MG63 (cell line): ENCODE results near the gene PTF1A. TPM values are rescaled to one million over a fixed set of nuclear protein-coding genes. Genes with fewer than 3 reads are reported as not detected.
"Not testable (repeated sequence)": the region's sequence is repeated elsewhere in the genome, so short reads cannot be mapped to it uniquely, and the experiment has no call there.

Source experiments
- DNase-seq: peaks from one replicate; pipeline ENCODE4 v3.0.0-alpha.2; 2020
- H3K27me3 ChIP-seq: fragments of 250-450 bp; sonication (Bioruptor Pico); 2 replicates; pipeline ENCODE4 v1.5.1; 2020; ENCODE audit warnings: mild to moderate bottlenecking, moderate library complexity
- H3K36me3 ChIP-seq: fragments of 250-450 bp; sonication (Bioruptor Pico); 2 replicates; pipeline ENCODE4 v1.5.1; 2020; ENCODE audit warnings: mild to moderate bottlenecking, moderate library complexity
- H3K4me3 ChIP-seq: fragments of 250-450 bp; sonication (Bioruptor Pico); 2 replicates; pipeline ENCODE4 v1.5.1; 2020; ENCODE audit warnings: mild to moderate bottlenecking, moderate library complexity
- H3K9me3 ChIP-seq: fragments of 250-450 bp; sonication (Bioruptor Pico); 2 replicates; pipeline ENCODE4 v1.5.1; 2020; ENCODE audit warnings: mild to moderate bottlenecking, moderate library complexity
- total RNA-seq: library from RNA; depleted of rRNA; stranded (reverse); fragments of >200 nt; shearing (Covaris generic); gene quantifications from 2 replicates; pipeline ENCODE4 v1.2.3, GENCODE V29; 2014; ENCODE audit warnings: low replicate concordance

Gene PTF1A
- total RNA-seq, 1 experiment from 2014 or later, result not detected

DNA sequence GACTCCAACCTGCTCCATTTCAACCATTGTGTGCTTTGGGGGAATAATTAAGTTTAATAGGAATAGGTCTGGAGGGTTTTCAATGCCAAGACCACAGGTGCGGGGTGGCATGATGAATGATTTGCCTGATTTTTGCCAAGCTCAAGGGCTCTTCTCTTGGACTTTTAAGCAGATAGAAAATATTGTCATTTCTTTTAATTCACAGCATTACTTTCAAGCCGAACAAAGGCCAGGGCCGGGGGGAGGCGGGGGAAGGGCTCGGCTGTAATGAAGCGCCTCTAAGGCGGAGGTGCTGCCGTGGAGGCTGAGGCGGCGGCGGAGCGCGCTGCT lies 6.5 kb downstream of the PTF1A start:
- DNase-seq, result no peak
- Histone ChIP-seq H3K27me3 (peaks cover 57% of the 10 kb centered on the region), H3K9me3 (no peaks in the 10 kb centered on the region), H3K4me3 (no peak overlapping the region), H3K36me3 (no peaks in the 10 kb centered on the region)

DNA sequence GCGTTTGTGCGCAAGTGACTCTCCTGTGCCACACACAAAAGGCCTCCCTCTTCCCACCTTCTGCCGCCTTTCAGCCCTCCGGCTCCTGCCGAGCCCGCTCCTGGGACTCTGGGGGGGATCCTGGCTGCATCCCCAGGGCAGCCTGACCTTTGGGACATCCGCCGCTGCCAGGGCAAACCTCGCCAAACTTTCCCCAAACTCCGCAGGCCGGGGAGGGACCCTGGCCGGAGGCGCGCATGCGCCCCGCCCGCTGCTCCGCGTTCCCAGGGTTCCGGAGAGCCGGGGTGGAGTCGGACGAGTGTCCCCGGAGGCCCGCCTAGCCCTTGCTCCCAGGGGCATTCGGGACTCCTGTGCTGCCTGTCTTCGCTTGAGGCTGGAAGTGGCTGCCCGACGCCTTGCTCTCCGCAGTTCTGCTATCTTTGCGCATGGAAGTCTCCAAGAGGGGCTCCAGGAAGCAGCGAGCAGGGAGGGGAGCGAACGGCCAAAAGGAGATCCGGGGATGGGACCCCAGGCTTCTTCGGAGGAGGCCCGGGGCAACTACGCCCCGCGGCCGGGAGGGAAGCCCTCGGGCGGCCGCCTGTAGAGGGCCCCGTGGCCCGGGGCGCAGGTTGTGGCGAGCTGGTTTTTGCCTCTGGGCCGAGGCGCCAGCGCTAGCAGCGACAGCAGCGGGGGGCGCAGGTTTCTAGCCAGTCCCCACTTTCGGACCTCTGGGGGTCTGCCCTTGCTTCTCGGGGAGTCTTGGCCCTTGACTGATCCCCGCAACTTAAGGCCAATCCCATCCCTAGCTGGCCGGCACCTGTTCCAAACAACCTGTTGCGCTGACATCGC lies 7.0 kb downstream of the PTF1A start:
- no peaks in the 10 kb centered on the region for H3K9me3 ChIP-seq
- H3K27me3 ChIP-seq, result peaks cover 54% of the 10 kb centered on the region
- 0 out of 2 replicates have a peak overlapping the region, but pooled peaks have one; percentile 8 for H3K4me3 ChIP-seq
- DNase-seq, result peak; percentile 14
- no peaks in the 10 kb centered on the region for H3K36me3 ChIP-seq

DNA sequence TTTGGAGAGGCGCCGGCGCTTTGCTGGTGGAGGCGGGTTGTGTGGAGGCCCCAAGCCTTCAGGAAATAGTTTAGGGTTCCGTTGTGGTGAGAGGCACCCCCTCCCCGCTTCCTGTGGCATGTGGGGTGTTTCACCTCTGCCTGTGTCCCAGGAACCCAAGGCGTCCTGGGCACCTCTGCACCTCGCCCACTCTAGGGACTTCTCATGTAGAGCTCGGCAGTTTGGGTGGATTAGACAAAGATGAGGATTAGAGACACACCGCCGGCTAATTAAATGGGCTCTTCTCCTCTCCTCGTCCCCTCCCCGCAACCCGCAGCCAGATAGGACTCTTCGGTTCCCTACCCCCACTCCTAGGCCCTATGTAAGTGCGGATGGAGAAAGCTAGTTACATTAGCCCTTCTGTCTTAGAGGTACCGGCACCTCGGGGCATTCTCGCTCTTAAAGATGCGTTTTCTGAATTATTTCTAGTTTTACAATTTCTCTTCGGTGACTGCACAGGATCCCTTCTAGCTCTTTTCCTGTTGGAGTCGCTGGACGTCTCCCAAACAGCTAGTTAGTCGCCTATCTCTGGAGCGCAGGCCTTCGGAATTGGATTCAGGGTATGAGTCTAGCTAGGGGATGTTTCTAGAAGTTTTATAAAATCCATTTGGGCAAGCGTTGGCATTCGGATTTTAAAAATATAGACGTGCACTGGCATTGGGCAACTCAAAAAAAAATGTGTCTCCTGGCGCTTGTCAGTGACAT lies 7.8 kb downstream of the PTF1A start:
- DNase-seq, result no peak
- Histone ChIP-seq H3K27me3 (peaks cover 51% of the 10 kb centered on the region), H3K9me3 (no peaks in the 10 kb centered on the region), H3K36me3 (no peaks in the 10 kb centered on the region), H3K4me3 (no peak overlapping the region)

DNA sequence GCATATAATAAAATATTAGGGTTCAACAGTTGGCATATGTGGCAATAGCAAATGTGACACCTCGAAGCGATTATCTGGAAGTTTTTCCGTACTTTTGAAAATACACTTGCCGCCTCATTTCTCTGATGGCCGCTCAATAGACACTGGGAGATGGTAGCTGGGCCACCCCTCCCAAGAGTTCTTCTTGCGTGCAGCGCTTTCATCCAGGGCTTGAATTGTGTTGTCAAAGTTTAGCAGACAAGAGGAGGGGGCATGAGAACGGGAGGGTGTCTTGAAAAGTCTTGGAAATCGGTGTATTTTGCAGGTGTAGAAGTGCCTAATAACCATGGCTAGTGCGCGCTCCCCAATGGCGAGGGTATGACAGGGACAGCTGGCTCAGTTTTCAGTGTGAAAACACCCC lies 8.5 kb downstream of the PTF1A start:
- H3K4me3 ChIP-seq, result no peak overlapping the region
- no peak for DNase-seq
- H3K9me3 ChIP-seq, result no peaks in the 10 kb centered on the region
- no peaks in the 10 kb centered on the region for H3K36me3 ChIP-seq
- H3K27me3 ChIP-seq, result peaks cover 49% of the 10 kb centered on the region

DNA sequence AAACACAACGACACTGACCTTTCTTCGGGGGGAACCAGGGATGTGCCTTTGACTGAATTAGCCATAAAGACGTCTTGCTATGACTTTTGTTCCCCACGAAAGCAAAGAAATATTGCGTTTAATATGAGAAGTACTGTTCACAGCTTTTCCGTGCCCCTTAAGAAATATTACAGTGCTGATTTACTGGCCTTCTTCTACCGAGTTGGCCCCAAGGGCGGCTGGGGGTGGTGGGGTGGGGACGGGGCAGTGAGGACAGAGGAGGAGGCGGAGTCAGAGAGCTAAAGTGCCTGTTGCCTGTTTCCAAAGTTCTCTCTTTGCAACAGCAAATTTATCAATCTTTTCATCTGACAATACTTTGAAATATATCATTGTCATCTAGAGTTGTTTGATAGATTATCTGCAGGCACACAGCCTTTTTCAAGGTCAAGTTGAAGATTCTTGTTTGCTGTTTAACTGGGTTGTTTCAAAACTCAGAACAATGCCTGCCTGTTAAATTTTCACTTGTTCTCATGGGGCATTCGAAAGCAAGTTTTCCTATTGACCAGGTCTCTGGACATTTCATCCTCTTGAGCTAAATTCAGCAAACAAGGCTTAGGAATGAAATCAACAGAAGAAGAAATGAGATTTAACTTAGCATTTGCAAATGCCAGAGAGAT lies 9.0 kb downstream of the PTF1A start:
- no peak for DNase-seq
- peaks cover 46% of the 10 kb centered on the region for H3K27me3 ChIP-seq
- H3K36me3 ChIP-seq, result no peaks in the 10 kb centered on the region
- no peak overlapping the region for H3K4me3 ChIP-seq
- H3K9me3 ChIP-seq, result no peaks in the 10 kb centered on the region

DNA sequence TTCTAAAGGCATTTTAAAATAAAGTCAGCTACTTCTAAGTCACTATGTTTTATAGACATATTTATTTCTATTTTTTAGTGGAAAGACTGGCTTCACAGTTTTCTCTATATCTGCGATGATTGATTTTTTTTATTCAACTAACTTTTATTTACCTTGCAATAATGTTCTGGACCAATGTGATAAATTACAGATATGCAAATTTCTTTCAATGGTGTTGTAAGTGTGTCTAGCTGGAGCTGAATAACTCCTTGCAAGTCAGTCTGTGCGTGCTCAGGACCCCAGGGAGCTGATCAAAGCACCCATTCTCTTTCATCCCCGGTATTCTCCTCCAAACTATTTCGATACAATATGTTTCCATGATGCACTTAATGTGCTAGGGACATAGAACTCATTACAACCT lies 9.7 kb downstream of the PTF1A start:
- DNase-seq, result no peak
- no peaks in the 10 kb centered on the region for H3K9me3 ChIP-seq
- H3K4me3 ChIP-seq, result no peak overlapping the region
- no peaks in the 10 kb centered on the region for H3K36me3 ChIP-seq
- H3K27me3 ChIP-seq, result peaks cover 48% of the 10 kb centered on the region

DNA sequence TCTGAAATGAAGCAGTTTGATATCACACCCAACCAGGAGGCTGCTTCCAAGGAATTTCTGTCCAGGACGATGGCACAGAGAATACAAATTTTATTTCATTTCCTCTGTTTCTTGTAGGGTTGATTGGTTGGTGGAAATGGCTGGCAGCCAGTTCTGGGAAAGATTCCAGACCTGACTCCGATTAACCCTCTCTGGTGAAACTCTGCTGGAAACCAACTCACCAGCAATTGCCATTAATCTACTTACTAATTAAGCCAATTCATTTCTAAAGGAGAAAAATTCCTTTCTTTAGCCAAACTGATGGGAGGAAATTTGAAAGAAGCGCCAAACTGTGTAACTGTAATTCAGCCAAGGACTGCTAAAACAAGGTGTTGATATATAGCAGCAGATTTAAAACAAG lies 10.7 kb downstream of the PTF1A start:
- Histone ChIP-seq H3K9me3 (no peaks in the 10 kb centered on the region), H3K4me3 (no peak overlapping the region), H3K36me3 (no peaks in the 10 kb centered on the region), H3K27me3 (peaks cover 46% of the 10 kb centered on the region)
- no peak for DNase-seq

DNA sequence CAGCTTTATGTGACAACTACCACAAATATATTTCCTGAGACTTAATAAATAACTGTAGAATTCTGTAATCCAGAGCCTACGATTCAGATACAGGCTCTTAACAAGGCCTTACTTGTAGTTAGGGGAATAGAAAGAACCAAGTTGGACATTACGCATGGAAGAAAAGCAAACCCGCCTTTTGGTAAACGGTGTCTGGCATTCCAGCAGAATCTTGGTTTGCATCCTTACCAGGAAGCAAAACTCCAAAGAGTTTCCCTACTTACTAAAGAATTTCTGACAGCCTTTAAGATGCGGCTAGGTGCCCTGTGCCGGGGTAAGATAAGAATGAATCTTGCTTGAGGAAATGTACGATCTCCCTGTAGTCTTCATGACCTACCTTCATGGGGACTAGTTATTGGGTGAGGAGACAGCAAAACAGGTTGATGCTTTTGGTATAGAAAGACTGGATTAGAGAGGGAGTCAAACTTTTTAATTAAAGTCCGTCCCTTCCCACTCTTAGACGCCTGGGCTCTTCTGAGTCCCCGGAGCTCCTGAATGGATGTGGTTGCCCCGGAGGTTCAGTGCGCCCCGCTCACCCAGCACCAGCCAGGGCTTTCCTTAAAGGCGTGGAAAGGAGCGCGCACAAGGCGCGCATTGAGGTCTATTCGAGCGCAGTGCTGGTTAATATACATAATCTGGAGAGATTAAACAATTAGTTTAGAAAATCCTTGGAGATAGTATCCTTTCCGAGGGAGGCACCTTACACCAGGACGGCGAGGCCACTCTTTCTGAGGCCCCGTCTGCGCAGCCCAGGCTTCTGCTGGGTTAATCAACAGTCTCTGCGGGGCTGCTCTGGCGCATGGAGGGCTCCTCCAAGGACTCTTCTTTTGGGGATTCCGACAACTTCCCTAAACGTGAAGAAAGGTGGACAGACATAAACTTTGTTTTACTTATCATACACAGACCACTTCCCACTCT lies 11.5 kb downstream of the PTF1A start:
- H3K36me3 ChIP-seq, result no peaks in the 10 kb centered on the region
- H3K27me3 ChIP-seq, result peaks cover 40% of the 10 kb centered on the region
- H3K9me3 ChIP-seq, result no peaks in the 10 kb centered on the region
- DNase-seq, result no peak
- no peak overlapping the region for H3K4me3 ChIP-seq

DNA sequence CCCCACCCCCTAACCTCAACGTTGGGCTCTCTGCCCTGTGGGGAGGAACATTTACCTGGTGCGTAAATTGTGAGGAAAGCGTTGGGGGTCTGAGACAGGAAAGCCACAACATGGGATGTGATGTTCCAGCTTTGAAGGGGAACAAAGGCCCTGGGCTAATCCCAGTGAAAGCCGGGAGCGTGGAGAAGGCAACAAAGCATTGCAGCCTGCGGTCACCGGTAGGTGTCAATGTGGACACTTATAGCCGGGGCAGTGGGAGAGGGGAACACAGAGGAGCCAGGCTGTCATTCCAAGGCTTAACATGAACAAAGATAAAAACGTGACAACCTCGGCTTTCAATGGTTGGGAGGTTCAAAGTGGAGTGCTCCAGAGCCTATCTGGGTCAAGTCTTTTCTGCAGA lies 12.7 kb downstream of the PTF1A start:
- DNase-seq, result no peak
- H3K27me3 ChIP-seq, result peaks cover 29% of the 10 kb centered on the region
- no peak overlapping the region for H3K4me3 ChIP-seq
- no peaks in the 10 kb centered on the region for H3K36me3 ChIP-seq
- H3K9me3 ChIP-seq, result no peaks in the 10 kb centered on the region

DNA sequence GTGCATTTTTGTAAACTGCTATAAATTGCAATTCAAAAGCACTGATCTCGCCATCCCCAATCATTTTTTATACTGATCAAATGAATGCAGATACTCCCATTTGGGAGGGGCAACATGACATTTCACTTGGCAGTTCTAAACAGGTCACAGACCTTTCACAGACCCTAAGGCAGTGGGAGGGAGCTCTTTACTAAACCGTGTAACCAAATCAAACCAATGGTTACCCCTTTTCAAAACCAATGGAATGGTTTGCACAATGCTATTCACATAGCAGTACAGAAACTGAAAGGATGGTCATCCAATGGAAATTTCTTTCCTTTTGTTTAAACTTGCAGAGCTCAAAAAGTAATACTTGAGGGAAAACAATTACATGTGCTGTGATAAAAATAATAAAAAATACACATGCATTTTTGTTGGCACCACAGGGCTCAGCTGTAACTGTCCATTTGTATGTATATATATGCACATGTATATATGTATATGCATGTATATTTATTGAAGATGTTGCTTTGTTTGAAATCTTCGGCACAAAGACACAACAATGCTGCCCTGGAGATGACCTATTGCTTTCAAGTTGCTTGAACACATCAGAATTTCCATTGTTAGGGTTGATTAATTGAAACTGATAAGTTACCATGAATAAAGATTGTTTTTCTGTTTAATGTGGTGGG lies 14.0 kb downstream of the PTF1A start:
- Histone ChIP-seq H3K27me3 (peaks cover 17% of the 10 kb centered on the region), H3K9me3 (no peaks in the 10 kb centered on the region), H3K4me3 (no peak overlapping the region), H3K36me3 (no peaks in the 10 kb centered on the region)
- no peak for DNase-seq

DNA sequence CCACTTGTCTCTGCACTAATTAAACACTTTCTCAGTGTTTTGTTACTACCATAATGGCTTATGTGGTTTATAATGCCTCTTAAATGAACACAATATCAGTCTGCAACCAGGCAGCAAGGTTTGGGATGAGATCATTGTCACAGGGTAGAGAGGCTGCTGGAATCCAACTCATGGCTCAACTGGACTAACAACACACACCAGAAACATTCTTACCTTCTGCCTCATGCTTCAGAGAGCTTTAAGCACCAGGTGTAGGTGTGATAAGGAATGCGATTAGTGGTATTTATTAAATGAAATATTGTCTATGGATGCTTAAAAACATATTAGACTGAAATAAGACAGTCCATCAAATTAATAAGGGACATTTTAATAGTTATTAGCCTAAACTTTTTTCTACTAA lies 25.4 kb downstream of the PTF1A start:
- no peak for DNase-seq
- H3K27me3 ChIP-seq, result peaks cover 3% of the 10 kb centered on the region
- no peak overlapping the region for H3K4me3 ChIP-seq
- H3K36me3 ChIP-seq, result no peaks in the 10 kb centered on the region
- H3K9me3 ChIP-seq, result no peaks in the 10 kb centered on the region

DNA sequence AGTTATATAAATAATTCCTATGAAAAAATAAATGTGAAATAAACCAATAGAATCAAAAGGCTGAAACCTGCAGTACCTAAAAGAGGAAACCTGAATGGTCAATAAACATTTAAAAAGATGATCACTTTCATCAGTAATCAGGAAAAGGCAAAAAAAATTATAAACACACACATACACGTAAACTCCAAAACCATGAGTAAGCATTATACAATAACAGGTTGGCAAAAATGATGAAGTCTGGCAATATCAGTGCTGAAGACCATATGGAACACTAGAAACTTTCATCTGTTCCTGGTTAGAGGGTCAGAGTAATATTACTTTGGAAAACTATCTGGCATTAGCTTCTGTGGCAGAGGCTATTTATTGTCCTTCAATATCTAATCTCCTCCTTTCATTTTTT lies 38.5 kb downstream of the PTF1A start:
- no peaks in the 10 kb centered on the region for H3K9me3 ChIP-seq
- no peak for DNase-seq

DNA sequence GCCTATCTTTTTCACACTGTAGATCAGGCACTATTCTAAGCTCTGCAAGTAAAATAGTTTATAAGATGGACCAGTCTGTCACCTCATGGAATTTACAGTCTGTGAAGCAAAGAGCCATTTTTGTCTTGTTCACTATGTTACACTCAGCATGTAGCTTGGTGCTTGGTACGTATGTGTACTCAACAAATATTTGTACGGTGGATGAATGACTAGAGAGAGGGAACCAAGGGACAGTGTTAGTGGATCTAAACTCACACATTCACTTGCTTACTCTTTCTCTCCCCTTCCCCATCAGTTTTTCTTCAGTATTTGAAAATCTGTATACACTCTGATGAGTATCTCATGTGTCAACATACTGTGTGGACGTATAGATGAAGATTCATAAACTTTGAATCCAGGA lies 45.9 kb downstream of the PTF1A start:
- Histone ChIP-seq H3K9me3 (no peaks in the 10 kb centered on the region; the same call in 1 of the 2 replicates), H3K4me3 (no peak overlapping the region), H3K27me3 (no peaks in the 10 kb centered on the region), H3K36me3 (no peaks in the 10 kb centered on the region)
- DNase-seq, result no peak

More for the DNA sequence above, 38.5 kb downstream of the PTF1A start:
- Histone ChIP-seq H3K27me3 (no peaks in the 10 kb centered on the region), H3K36me3 (no peaks in the 10 kb centered on the region), H3K4me3 (no peak overlapping the region)

DNA sequence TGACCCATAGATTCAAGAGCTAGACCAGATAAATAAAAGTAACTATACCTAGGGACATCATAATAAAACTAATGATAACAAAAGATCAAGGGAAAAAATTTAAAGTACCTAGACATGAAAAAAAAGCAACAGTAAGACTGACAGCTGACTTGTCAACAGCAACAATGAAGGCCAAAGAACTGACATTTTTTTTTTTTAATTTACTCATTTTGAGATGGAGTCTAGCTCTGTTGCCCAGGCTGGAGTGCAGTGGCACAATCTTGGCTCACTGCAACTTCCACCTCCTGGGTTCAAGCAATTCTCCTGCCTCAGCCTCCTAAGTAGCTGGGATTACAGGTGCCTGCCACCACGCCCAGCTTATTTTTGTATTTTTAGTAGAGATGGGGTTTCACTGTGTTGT lies 49.7 kb downstream of the PTF1A start:
- DNase-seq, H3K36me3 ChIP-seq, H3K4me3 ChIP-seq, H3K27me3 ChIP-seq, H3K9me3 ChIP-seq: not testable (repeated sequence)
